Small intestine (tissue), 7 donors: Measurements from ENCODE around the gene AMIGO1. TPM values are rescaled to one million over a fixed set of nuclear protein-coding genes. Genes with fewer than 3 reads are reported as not detected.
A peak's percentile ranks its signal among the peaks of the same experiment; 100 is the strongest.

Source experiments
- DNase-seq, 2 donors: peaks; one replicate each; pipeline versions ENCODE4 v3.0.0 to v3.0.0-alpha.2; 2013
- FAIRE-seq: peaks from 2 replicates; lab custom pipeline; 2012; peaks lifted over from hg19 to GRCh38; lab: Jason Lieb, UNC
- H3K27ac ChIP-seq, 3 donors: one replicate each; pipeline ENCODE4 v1.5.1; 2013; ENCODE audit warnings: low read length in 2 of 3, mild to moderate bottlenecking in 2 of 3, control low read depth in 1 of 3, inconsistent platforms in 1 of 3, low read depth in 1 of 3, moderate library complexity in 1 of 3
- H3K27me3 ChIP-seq, 3 donors: one replicate each; pipeline ENCODE4 v1.6.1; 2013; ENCODE audit warnings: low read length in 3 of 3, inconsistent platforms in 1 of 3; ENCODE audit not compliant: control insufficient read depth in 3 of 3, insufficient read depth in 3 of 3
- H3K36me3 ChIP-seq, 3 donors: one replicate each; pipeline ENCODE4 v1.6.1; 2013; ENCODE audit warnings: low read length in 3 of 3, inconsistent platforms in 1 of 3, low read depth in 1 of 3, mild to moderate bottlenecking in 1 of 3, moderate library complexity in 1 of 3; ENCODE audit not compliant: control insufficient read depth in 3 of 3, insufficient read depth in 2 of 3
- H3K4me1 ChIP-seq, 3 donors: one replicate each; pipeline ENCODE4 v1.6.1; 2013; ENCODE audit warnings: low read length in 2 of 3, inconsistent platforms in 1 of 3, low read depth in 1 of 3, mild to moderate bottlenecking in 1 of 3, moderate library complexity in 1 of 3; ENCODE audit not compliant: control insufficient read depth in 3 of 3, insufficient read depth in 2 of 3
- H3K4me3 ChIP-seq, 3 donors: one replicate each; pipeline ENCODE4 v1.5.1; 2013; ENCODE audit warnings: low read length in 3 of 3, control low read depth in 1 of 3, inconsistent platforms in 1 of 3, low read depth in 1 of 3, mild to moderate bottlenecking in 1 of 3, moderate library complexity in 1 of 3
- H3K9me3 ChIP-seq, 2 donors: one replicate each; pipeline ENCODE4 v1.6.1; 2013; ENCODE audit warnings: low read depth in 1 of 2, low read length in 1 of 2; ENCODE audit not compliant: control insufficient read depth in 2 of 2, insufficient read depth in 1 of 2
- WGBS, 3 donors: extraction: QIAGEN DNeasy Blood & Tissue Kit; methylation state at CpG; one replicate each; pipeline ENCODE4 v1.1.7; 2013; 5-methylcytosine and 5-hydroxymethylcytosine counted together
- polyA plus RNA-seq, 4 donors: library from polyadenylated mRNA; stranded (reverse) in 3 of 4; unstranded in 1 of 4; fragments of 200-250 nt in 3 of 4; fragments of 120-200 nt in 1 of 4; gene quantifications; one replicate each; pipeline versions ENCODE4 v1.2.1 to v1.2.3, GENCODE V29; 2013
- donor health status: healthy with polysubstance abuse.
- donor health status: control.
- donor health status: control.
- donor health status: Bipolar disorder and iron deficiency.
- donor health status: healthy.

The AMIGO1 gene
- polyA plus RNA-seq, 4 donors = 1.3 to 2.9 (median 2.2) TPM

- Histone ChIP-seq H3K27ac (no peak overlapping the region), H3K36me3 (no peaks in the 10 kb centered on the region), H3K9me3 (no peaks in the 10 kb centered on the region), H3K4me3 (no peak overlapping the region), H3K4me1 (no peaks in the 10 kb centered on the region), H3K27me3 (peaks cover 0 to 67% (median 7%) of the 10 kb centered on the region in 3 donors)
- FAIRE-seq (no peak), DNase-seq (no peak)
- 64 to 66% (median 65%) methylated on average over 3 of the region's 3 CpGs for WGBS, 3 donors
Observed at GRCh38 chr1:109472779-109473178, 36.7 kb downstream of the AMIGO1 start.

- DNase-seq (no peak), FAIRE-seq (no peak)
- Histone ChIP-seq H3K27ac (no peak overlapping the region), H3K4me3 (no peak overlapping the region), H3K36me3 (no peaks in the 10 kb centered on the region), H3K27me3 (peaks cover 3 to 73% (median 11%) of the 10 kb centered on the region in 3 donors), H3K4me1 (peaks cover 0 to 4% (median 0%) of the 10 kb centered on the region in 3 donors), H3K9me3 (no peaks in the 10 kb centered on the region)
- WGBS, 3 donors = 48 to 58% (median 54%) methylated on average over 6 of the region's 6 CpGs
Observed at GRCh38 chr1:109470245-109470644, 39.3 kb downstream of the AMIGO1 start.

- Histone ChIP-seq H3K4me3 (no peak overlapping the region), H3K9me3 (no peaks in the 10 kb centered on the region), H3K4me1 (peaks cover 0 to 4% (median 0%) of the 10 kb centered on the region in 3 donors), H3K27me3 (peaks cover 3 to 76% (median 11%) of the 10 kb centered on the region in 3 donors), H3K36me3 (no peaks in the 10 kb centered on the region), H3K27ac (no peak overlapping the region)
- no peak for FAIRE-seq
- 6 to 24% (median 6%) methylated on average over 2 of the region's 2 CpGs for whole genome bisulfite sequencing, 3 donors
- no peak for DNase-seq
Observed at GRCh38 chr1:109468903-109469302, 40.6 kb downstream of the AMIGO1 start.

GRCh38 chr1:109468061-109468460, 41.5 kb downstream of the AMIGO1 start:
- H3K36me3 ChIP-seq = no peaks in the 10 kb centered on the region
- no peak overlapping the region for H3K27ac ChIP-seq
- DNase-seq (no peak), FAIRE-seq (no peak)
- no peak overlapping the region for H3K4me3 ChIP-seq
- H3K27me3 ChIP-seq = peaks cover 3 to 78% (median 12%) of the 10 kb centered on the region in 3 donors
- WGBS, 3 donors = 86 to 92% (median 86%) methylated on average over 1 of the region's 1 CpG
- H3K9me3 ChIP-seq = no peaks in the 10 kb centered on the region
- peaks cover 0 to 4% (median 0%) of the 10 kb centered on the region in 3 donors for H3K4me1 ChIP-seq

GRCh38 chr1:109467301-109467777, 42.2 kb downstream of the AMIGO1 start:
- H3K4me3 ChIP-seq = peak overlapping the region in 1 of 3 donors; percentile 54
- H3K4me1 ChIP-seq = peaks cover 0 to 4% (median 0%) of the 10 kb centered on the region in 3 donors
- 8 to 14% (median 13%) methylated on average over 23 of the region's 23 CpGs for WGBS, 3 donors
- H3K9me3 ChIP-seq = no peaks in the 10 kb centered on the region
- DNase-seq (peak in 1 of 2 donors; percentile 29), FAIRE-seq (no peak)
- H3K27me3 ChIP-seq = peaks cover 3 to 75% (median 12%) of the 10 kb centered on the region in 3 donors
- no peak overlapping the region for H3K27ac ChIP-seq
- H3K36me3 ChIP-seq = no peaks in the 10 kb centered on the region

- Histone ChIP-seq H3K9me3 (no peaks in the 10 kb centered on the region), H3K4me1 (peaks cover 0 to 4% (median 0%) of the 10 kb centered on the region in 3 donors), H3K36me3 (no peaks in the 10 kb centered on the region), H3K4me3 (peak within 1 kb of the TSS; percentile 10 to 54 (median 17)), H3K27ac (no peak within 1 kb of the TSS), H3K27me3 (peaks cover 3 to 70% (median 12%) of the 10 kb centered on the region in 3 donors)
- DNase-seq = peak in 1 of 2 donors; percentile 44
- no peak for FAIRE-seq
- 1 to 2% (median 2%) methylated on average over 48 to 88 of the region's 88 CpGs for WGBS, 3 donors
Observed at GRCh38 chr1:109466452-109467300, 42.9 kb downstream of the AMIGO1 start, which contains the start of gene SYPL2. Gene SYPL2, plus strand, starts transcription at chr1:109466546. Its CDS starts 298 bp downstream, at chr1:109466844.

GRCh38 chr1:109466125-109466451, 43.4 kb downstream of the AMIGO1 start:
- WGBS, 3 donors = 5 to 13% (median 7%) methylated on average over 24 of the region's 24 CpGs
- Histone ChIP-seq H3K4me3 (peak overlapping the region; percentile 10 to 54 (median 17)), H3K9me3 (peaks cover 0 to 4% of the 10 kb centered on the region in 2 donors), H3K4me1 (peaks cover 0 to 4% (median 0%) of the 10 kb centered on the region in 3 donors), H3K36me3 (no peaks in the 10 kb centered on the region), H3K27me3 (peaks cover 3 to 71% (median 12%) of the 10 kb centered on the region in 3 donors), H3K27ac (no peak overlapping the region)
- FAIRE-seq (no peak), DNase-seq (no peak)

- DNase-seq = no peak
- H3K4me3 ChIP-seq = no peak overlapping the region
Observed at GRCh38 chr1:109457819-109458218, 51.7 kb downstream of the AMIGO1 start.

More at GRCh38 chr1:109457819-109458218, 51.7 kb downstream of the AMIGO1 start:
- Histone ChIP-seq H3K27ac (no peak overlapping the region), H3K36me3 (no peaks in the 10 kb centered on the region), H3K4me1 (no peaks in the 10 kb centered on the region), H3K9me3 (peaks cover 0 to 9% of the 10 kb centered on the region in 2 donors), H3K27me3 (peaks cover 0 to 18% (median 0%) of the 10 kb centered on the region in 3 donors)
- FAIRE-seq = no peak
- 72 to 89% (median 82%) methylated on average over 4 of the region's 4 CpGs for WGBS, 3 donors
